Mammary epithelial cell (primary cell): ENCODE measurements around the gene FERMT3.

Experiments
- CTCF ChIP-seq, 2 donors: IDR thresholded peaks in 1 of 2; conservative IDR thresholded peaks in 1 of 2; 2 replicates each; pipeline ENCODE4 v1.5.1; 2011 to 2012; ENCODE audit warnings: inconsistent platforms in 2 of 2, low read length in 2 of 2, mild to moderate bottlenecking in 2 of 2, control low read depth in 1 of 2, low read depth in 1 of 2; ENCODE audit not compliant: insufficient read depth in 1 of 2; ENCODE audit errors: extremely low read depth in 1 of 2
- EZH2 ChIP-seq: IDR thresholded peaks from 2 replicates; pipeline ENCODE4 v1.6.1; 2012; ENCODE audit warnings: low read length, inconsistent platforms, borderline replicate concordance

DNA sequence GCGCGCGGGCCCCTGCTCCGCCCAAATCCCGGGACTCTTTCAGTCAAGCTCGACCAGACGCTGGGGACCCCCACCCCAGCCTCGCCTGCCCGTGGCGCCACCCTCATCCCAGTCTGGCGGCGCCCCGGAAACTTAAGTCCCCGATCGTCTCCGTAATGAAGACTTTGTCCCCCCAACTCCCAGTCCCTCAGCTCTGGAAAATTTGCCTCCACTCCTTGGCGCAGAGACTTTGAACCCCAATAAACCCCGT, 45.2 kb downstream of the FERMT3 start:
- TF ChIP-seq CTCF (conservative IDR thresholded peaks at IDR 0.05 in 1 of 2, IDR thresholded peaks at IDR 0.05 in 1 of 2; ENCODE audit: extremely low read depth in 1 of 2, insufficient read depth in 1 of 2, low read depth in 1 of 2, low read length in 2 of 2) (no peak), EZH2 (no peak)
